GM21447 (cell line): Measurements from ENCODE around the gene ZCCHC17.

Source experiments
- ATAC-seq: cut with Tn5 transposase; IDR thresholded peaks from one replicate; pipeline ENCODE4 v1.9.1; 2021; ENCODE audit not compliant: unreplicated experiment

Gene ZCCHC17

GRCh38 chr1:31302709-31303441 lies 6.0 kb downstream of the ZCCHC17 start:
- no peak for ATAC-seq

GRCh38 chr1:31306278-31306677 lies 9.4 kb downstream of the ZCCHC17 start:
- ATAC-seq: no peak

- ATAC-seq: no peak
These were observed 11.2 kb downstream of the ZCCHC17 start for GRCh38 chr1:31308036-31308435.

- ATAC-seq: no peak
These were observed 13.4 kb downstream of the ZCCHC17 start for GRCh38 chr1:31310198-31310597.

GRCh38 chr1:31315902-31316301 lies 19.1 kb downstream of the ZCCHC17 start:
- no peak for ATAC-seq

- no peak for ATAC-seq
These were observed 21.3 kb downstream of the ZCCHC17 start for GRCh38 chr1:31318146-31318545.

GRCh38 chr1:31324093-31324492 lies 27.3 kb downstream of the ZCCHC17 start:
- ATAC-seq: no peak

- ATAC-seq: no peak
These were observed 28.2 kb downstream of the ZCCHC17 start for GRCh38 chr1:31324992-31325391.

- ATAC-seq: no peak
These were observed 29.6 kb downstream of the ZCCHC17 start for GRCh38 chr1:31326461-31326860.

GRCh38 chr1:31327381-31327780 lies 30.5 kb downstream of the ZCCHC17 start:
- ATAC-seq: no peak

- ATAC-seq: no peak
These were observed 38.2 kb downstream of the ZCCHC17 start for GRCh38 chr1:31335007-31335406.

GRCh38 chr1:31336687-31337467 lies 40.0 kb downstream of the ZCCHC17 start:
- no peak for ATAC-seq

- no peak for ATAC-seq
These were observed 47.7 kb downstream of the ZCCHC17 start for GRCh38 chr1:31344503-31344902.

- no peak for ATAC-seq
These were observed 48.8 kb downstream of the ZCCHC17 start for GRCh38 chr1:31345635-31346034.

GRCh38 chr1:31346785-31347184 lies 50.0 kb downstream of the ZCCHC17 start:
- no peak for ATAC-seq

GRCh38 chr1:31348449-31348848 lies 51.6 kb downstream of the ZCCHC17 start:
- peak; percentile 57 for ATAC-seq

- ATAC-seq: no peak
These were observed 57.5 kb downstream of the ZCCHC17 start for GRCh38 chr1:31354283-31354682.

- no peak for ATAC-seq
These were observed 59.6 kb downstream of the ZCCHC17 start for GRCh38 chr1:31356427-31356826.

- ATAC-seq: no peak
These were observed 64.8 kb downstream of the ZCCHC17 start for GRCh38 chr1:31361607-31362006.

GRCh38 chr1:31362032-31362431 lies 65.2 kb downstream of the ZCCHC17 start:
- no peak for ATAC-seq

- ATAC-seq: no peak
These were observed 67.9 kb downstream of the ZCCHC17 start for GRCh38 chr1:31364561-31365250.

GRCh38 chr1:31366796-31367195 lies 70.0 kb downstream of the ZCCHC17 start:
- no peak for ATAC-seq
